ENCODE data around the gene PXMP2.
"Not testable (repeated sequence)": the region's sequence is repeated elsewhere in the genome, so short reads cannot be mapped to it uniquely, and the experiment has no call there.

The PXMP2 gene

DNA sequence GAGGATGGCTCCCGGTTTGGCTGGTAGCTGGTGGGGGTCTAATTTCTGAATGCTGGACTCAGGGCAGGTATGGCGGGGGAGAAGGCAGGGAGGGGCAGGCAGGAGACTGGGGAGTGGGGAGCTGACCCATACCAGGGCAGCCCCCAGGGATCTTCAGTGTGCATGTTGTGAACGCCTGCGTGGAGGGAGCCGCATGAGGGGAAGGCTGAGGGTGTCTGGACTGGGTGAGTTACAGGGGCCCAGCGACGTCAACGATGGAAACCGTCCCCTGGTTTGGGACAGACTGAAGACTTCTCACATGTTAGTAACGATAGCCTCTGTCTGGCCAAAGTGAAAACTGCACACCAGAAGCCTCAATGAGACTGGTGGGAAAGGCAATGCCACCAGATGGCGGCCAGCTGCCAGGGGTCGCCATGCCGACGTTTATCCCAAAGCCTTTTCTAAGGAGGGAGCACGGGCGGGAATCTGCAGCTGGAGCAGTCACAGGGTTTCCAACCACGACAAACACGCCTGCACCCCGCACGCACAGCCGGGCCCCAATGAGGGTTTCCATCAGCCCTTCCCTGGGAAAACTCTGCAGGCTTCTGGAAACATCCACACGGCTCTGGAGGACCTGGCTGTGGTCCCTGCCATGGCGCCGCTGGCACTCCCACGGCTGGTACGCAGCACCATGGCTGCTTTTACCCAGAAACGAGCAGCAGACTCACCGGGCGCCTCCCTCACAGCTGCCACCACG lies 37.3 kb downstream of the PXMP2 start:
- no peak for DNase-seq

DNA sequence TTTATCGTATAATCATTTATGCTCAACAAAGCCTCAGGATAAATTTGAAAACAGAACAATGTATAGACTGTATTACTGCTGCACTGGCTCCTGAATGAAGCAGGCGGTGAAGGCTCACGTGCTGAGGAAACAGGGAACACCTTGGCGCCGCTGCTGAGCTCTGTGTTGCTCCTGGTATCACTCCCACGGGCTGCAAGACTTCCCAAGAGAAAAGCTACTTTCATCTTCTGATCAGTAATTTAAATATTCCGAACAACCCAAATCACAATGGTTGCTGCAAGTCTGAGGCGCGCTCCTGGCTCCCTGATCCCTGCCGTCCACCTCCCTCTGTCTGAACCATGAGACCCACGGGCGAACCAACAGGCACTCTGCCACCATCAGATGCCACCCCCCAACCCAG lies 39.0 kb downstream of the PXMP2 start:
- no peak for DNase-seq

DNA sequence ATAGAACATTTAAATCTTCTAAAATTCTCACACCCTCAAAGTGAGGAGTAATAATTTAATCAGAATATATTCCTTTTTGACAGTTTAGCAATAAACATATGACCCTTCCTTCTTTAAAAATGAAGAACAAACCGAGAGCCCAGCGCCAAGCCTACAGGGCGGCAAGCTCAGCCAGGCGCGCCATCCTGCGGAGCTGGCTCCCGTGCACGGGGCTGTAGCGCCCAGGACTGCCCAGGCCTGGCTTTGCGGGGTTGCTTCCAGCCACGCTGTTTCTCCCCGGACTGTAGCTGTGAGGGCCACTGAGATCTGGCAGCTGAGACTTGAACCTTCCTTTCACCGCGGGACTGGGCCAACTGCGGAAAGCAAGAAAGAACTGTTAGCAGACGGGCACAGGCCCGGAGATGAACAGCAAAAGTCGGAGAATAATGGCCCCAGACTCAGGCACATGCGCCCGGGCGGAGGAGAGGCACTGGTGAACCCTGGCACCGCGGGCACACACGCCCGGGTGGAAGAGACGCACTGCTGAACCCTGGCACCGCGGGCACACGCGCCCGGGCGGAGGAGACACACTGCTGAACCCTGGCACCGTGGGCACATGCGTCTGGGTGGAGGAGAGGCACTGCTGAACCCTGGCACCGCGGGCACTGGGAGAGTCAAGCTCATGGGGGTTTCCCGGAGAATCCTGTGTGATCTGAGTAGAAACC lies 39.9 kb downstream of the PXMP2 start:
- no peak for DNase-seq

DNA sequence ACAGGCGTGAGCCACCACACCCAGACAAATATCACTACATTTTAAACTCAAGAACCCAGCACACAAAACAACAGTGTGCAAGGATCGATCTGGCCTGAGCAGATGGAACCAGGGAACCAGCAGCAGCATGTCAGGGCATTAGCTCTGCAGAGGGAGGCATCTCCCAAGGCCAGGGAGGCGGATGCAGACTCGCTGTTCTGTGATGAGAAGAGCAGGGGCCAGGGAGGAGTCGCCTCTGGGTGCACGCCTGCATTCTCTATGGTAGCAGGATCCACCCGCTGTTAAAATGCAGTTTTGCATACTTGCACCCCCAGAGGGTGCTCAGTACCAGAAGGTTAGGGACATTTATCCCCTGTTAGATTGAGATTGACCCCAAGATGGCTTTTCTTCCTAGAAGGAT lies 41.1 kb downstream of the PXMP2 start:
- DNase-seq, result no peak

DNA sequence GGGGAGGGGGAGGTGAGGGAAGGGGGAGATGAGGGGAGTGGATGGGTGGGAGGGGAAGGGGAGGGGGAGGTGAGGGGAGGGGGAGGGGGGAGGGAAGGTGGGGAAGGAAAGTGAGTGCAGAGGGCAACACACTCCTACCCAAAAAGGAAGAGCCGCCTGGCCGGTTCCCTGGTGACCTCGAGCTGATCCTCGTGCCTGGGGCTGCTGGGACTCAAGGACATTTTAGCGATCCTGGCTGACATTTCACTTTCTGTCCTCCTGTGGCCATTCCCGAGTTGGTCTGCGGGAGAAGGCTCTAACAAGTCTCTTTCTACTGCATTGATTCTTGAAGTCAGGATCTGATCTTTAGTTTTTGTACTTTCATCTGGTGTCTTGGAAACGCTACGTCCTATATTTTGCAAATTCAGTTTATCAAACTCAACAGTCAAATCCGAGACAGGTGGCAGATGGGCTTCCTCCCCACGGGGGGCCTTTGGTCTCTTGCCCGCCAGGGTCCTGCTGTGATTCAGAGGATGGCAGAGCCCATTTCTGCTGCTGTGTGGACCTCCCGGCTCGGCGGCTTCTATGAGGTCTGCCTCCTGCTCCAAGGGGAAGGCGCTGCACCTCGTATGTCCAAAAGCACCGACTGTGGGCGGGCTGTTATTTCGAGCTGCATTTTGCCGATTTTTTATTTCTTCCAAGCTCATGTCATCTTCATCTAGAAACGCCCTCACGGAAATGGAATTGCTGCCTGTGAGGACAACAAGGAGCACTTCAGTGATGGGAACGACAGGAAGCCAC lies 42.3 kb downstream of the PXMP2 start:
- no peak for DNase-seq

DNA sequence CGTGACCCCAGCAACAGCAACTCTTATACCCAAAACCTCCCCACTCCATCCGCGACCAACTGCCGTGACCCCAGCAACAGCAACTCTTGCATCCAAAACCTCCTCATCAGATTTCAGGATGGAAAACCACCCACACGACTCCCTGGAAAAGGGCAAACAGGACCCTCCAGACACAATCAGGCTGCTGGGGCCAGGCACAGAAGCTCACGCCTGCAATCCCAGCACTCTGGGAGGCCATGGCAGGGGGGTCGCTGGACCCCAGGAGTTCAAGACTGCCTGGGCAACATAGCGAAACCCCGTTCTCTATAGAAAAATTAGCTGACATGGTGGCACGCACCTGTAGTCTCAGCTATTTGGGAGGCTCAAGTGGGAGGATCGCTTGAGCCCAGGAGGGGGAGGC lies 43.0 kb downstream of the PXMP2 start:
- no peak for DNase-seq

DNA sequence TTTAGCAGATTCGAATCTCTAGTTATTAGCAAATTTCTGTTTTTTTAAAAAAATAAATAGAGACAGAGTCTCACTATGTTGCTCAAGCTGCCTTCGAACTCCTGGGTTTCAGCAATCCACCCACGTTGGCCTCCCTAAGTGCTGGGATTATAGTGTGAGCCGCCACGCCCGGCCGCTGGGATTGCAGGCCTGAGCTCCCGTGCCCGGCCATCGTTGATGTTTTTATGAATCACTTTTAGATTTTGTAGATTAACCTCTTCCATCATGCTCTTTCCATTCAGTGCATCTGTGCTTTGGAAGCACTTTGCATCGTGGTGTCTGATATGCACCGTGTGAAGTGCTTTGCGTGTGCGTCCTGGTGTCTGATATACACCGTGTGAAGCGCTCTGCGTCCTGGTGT lies 44.2 kb downstream of the PXMP2 start:
- no peak for DNase-seq

DNA sequence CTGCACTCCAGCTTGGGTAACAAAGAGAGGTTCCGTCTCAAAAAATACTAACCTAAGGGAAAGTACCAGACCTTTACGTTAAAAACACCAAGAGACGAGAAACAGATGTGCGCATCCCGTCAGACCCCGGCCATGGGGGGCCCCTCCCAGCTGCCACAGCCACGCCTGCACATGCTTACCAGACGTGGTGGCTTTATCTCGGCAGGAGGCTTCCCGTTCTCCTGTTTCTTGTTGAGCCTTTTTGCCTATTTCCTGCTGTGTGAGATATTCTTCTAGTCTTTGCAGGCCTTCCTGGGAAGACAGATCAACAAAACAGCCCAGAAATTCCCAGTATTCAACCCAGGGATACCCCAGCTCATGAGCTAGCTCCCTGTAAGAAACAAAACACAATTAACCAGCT lies 46.8 kb downstream of the PXMP2 start:
- DNase-seq, result no peak

DNA sequence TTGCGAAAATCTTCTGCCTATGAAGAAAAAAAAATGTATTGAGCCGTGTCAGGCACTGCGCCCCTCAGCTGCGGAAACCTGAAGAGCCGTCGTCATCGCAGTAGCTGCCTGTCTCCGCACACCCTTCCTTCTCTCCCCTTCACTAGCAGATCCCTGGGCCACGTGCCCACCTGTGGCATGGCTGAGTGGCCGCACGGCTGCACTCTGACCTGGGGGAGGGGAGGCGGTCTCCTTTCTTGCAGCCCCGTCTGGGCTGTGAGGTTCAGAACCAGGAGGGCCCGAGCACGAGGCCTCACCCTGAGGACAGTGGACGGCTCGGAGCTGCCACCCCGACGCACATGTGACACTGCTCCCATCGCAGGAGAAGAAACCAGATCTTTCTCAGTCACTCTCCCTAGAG lies 48.1 kb downstream of the PXMP2 start:
- no peak for DNase-seq

DNA sequence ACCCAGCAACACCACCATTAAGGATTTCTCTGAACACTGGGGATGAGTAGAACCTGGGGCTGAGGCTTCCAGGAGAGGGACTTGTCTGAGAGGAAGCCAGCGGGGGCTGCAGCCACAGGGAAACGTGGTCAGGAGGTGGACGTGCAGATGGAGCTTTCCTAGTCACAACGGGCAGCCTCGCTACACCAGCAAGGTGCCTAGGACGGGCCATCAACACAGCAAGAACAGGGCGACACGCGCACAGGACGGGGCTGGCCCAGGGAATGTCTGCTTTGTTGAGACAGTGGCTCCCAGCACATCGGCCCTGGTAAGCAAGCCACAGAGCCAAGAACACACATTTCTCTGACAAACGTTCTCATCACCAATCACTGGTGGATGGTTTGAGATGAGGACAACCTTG lies 49.0 kb downstream of the PXMP2 start:
- no peak for DNase-seq

DNA sequence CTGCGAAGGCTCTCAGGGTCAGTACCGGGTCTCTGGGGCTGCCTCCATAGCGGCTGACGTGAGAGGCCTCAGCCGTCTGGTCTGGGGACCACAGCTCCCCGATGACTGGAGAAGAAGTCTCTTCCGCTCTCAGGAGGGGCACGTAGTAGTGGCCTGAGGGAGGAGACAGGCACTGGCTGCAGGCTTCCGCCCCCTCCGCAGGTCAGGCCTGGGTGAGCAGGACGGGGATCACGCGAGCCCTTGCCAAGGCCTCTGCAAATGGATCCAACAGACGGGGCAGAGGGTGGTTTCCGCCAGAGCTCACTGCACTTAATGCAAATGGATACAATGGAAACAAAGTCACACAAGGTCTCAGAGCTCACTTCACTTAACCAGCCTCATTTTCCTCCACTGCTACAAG lies 49.5 kb downstream of the PXMP2 start:
- DNase-seq, result no peak

DNA sequence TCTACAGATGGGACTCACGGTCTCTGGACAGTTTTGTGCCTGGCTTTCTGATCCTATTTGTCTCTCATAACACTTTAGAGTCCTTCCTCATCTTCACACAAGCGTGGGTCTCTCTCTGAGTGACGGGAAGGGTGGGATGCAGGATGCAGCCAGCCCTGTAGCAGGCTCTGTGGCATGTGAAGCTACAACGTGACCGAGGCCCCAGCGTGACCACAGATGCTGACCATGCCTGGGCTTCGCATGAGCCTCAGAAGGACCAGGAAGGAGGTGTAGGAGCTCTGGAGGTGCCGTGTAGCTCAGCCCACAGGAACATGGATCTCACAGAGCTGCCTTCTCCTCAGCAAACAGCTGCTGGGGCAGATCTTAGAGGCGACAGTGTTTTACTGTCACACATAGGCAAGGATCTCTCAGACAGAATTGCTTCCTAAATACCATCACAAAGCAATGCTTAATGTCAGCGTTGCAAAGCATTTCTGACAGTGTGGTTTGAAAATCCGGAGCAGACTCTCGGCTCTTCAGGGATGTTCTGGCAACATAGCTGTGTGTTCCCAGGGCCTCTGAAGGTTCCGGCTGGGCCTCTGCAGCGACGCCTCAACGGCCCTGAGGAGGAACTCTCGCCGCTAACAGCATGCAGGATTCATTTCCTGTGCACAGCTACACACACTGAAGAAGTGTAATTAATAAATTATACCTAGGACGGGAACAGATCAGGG lies 52.4 kb downstream of the PXMP2 start:
- DNase-seq, result no peak

DNA sequence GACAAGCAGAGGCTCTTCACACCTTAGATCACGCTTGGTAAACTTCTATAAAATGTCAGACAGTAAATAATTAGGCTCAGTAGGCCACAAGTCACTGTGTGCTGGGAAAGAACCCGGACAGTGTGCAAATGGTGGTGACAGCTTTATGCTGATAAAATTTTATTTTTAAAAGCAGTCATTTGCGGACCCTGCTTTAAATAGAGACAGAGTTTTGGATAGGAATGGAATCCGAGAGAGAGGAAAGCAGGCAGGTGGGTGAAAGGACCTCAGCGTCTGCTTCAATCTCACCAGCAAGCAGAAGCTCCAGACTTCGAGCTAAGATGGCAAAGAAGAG lies 52.9 kb downstream of the PXMP2 start:
- DNase-seq, result no peak

DNA sequence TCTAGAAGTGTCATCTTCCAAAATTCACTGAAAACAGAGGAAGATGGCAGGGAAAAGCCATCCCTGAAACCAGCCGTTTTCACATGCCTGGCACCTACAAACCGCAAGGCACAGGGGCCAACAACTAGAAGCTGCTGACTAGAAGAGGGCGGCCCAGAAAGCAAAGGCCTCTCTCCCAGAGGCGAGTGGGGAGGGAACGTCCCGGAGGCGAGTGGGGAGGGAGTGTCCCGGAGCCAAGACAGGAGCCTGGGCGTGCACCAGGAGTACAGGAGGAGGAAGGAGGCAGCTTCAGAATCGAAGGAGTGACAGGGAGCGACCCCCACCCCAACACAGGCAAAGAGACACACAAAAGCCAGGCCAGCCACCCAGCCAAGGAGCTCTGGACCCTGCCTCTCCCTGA lies 53.3 kb downstream of the PXMP2 start:
- no peak for DNase-seq

DNA sequence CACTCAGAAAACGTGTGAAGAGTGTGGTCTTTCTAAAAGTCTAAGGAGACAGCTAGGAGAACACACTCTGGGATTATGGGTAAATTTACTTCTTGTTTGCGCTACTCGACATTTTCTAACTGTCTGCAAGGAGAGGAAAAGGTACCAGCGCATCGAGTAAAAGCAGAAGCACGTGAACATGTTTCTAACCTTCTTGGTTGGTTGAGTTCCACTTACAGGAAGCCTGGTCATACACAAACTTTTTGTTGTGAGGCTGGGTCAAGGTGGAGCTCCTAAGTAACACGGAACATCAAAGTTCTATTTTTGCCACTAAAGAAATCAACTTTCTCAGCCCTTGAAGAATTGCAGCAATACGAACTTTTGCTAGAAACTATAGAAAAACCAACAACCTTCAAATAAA lies 54.2 kb downstream of the PXMP2 start:
- no peak for DNase-seq

DNA sequence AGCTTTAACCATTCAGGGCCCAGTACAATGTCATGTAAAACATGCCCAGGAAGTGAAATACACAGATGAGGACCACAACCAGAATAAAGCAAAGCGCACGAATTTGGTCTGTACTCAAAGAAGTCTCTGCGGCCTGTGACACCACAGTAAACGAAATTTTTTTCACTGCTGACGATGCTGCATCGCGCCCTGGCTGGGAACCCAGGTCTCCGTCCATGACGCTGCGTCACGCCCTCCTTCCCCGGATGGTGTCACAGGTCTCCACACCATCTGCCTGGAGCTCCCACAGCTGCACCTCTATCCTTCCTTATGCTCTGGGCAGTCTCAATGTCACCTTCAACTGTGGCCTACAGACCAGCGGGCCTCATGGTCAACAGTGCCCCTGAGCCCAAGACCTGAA lies 56.4 kb downstream of the PXMP2 start:
- DNase-seq, result no peak

DNA sequence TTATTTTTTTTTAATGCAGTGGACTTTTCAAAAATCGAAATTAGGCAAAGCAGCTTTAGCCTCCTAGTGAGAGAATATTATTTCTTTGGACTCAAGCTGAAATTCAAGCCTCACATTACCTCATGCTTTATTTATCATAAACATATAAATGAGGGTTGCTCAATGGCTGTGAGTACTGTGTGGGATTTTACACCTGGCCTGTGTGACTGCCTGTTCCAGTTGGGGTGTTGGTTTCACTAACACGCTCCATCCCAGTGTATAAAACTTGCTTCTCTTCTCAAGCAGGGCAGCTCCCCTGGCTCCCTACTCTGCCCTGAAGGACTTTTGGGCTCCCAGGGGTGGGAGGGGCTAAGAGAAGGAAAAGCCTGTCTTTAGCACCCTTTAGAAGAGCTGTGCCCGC lies 59.2 kb downstream of the PXMP2 start:
- DNase-seq, result no peak

DNA sequence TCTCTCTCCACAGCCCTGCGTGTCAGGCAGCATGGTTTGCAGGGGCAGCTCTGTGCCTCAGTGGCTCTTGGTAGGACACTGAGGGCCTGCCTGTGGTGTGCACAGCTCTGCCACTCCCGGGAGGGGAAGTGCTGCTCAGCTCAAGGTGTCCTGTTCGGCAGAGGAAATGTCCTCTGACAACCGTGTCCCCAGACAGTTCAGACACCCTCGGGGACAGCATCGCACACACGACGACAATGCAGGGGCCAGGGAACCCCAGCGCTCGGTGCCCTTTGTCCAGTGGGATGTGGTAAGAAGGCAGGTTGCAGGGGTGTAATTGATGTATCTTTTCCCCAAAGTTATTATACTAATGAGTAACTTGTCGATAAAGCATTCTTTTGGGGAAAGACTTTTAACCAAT lies 60.0 kb downstream of the PXMP2 start:
- no peak for DNase-seq

DNA sequence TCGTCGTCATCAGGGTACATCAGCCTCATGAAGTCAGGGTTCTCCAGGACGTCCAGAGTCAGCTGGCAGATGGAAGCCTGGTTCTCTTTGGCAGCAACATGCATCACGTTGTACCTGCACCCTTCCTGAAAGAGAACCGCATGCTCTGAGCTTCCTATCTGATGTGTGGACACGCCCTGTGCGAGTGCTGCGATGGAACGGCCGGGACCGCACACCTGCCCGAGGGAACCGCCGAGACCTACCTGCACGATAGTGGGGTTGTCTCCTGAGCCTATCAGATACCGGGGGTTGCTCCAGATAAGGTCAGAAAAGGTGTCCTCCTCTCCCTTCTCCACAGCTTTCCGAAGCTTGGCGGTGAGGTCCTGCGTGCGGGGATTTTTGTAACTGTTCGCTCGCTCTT lies 60.5 kb downstream of the PXMP2 start:
- DNase-seq, result no peak

DNA sequence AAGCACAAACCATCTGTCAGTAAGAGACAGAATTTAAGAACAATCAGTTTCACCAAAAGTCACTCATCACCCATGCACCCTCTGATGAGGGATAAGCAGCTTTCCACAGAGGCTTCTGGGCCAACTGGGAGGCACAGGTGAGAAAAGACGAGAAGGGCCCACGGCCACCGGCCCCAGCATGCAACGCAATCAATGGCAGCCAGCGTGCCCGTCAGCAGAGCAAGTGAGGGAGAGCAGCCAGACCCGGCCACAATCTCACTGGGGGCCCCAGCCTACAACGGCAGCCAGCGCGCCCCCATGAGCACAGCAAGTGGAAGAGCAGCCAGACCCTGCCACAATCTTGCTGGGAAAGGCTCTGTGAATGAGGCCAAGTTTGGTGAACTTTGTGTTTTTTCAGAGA lies 60.9 kb downstream of the PXMP2 start:
- no peak for DNase-seq

DNA sequence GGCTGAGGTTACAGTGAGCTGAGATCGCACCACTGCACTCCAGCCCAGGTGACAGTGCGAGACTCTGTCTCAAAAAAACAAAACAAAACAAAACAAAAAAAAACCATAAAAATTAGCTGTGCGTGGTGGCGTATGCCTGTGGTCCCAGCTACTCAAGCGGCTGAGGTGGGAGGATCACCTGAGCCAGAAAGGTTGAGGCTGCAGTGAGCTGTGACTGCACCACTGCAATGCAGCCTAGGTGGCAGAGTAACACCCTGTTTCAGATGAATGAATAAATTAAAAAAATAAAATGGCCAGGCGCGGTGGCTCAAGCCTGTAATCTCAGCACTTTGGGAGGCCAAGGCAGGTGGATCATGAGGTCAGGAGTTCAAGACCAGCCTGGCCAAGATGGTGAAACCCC lies 66.3 kb downstream of the PXMP2 start:
- DNase-seq, result not testable (repeated sequence)

DNA sequence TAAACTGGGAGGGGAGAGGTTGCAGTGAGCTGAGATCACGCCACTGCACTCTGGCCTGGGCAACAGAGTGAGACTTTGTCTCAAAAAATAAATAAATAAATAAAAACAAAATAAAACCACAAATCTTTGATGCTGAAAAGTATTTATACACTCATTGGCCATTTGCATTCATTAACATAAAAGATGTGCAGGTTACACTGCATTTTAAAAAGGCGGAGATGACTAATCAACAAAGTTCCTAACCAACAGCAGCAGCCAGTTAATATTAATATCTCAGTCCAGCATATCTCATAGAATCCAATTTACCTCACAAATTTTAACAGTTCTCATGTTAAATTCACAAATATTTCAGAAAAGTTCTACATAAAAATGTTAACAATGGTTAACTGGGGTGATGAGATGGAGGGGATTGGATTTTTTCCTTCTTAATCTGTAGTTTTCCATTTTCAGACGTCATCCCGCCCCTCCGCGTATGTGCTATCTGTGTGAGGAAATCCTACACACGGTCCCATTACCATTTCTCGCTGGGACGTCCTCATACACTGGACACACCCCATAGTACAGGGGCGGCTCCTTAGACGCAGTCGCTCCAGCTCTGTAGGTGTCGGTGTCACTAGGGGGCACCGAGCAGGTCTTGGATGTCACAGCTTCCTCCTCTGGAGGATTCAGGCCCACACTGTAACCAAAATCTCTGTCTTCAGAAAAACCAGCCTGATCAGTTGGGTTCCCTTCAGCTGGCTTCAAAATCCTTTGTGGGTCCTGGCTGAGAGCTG lies 67.0 kb downstream of the PXMP2 start:
- DNase-seq, result no peak

Measured in NCI-H1417 treated with DMSO at 0.1 percent for 48 hours (cell line).